HL-60 (cell line): Measurements from ENCODE around the gene TUBB4A.

ENCODE experiments used
- POLR2AphosphoS5 ChIP-seq: IDR thresholded peaks from 2 replicates; pipeline ENCODE4 v1.6.1; 2012; ENCODE audit warnings: low read depth
- SPI1 ChIP-seq: IDR thresholded peaks from 2 replicates; pipeline ENCODE4 v1.6.1; 2012; ENCODE audit warnings: low read depth, mild to moderate bottlenecking, borderline replicate concordance
- TF ChIP-seq, protein P1 (sequence below): IDR thresholded peaks from one replicate; pipeline ENCODE4 v1.5.1; 2011; ENCODE audit warnings: low read length, control low read depth, inconsistent platforms; ENCODE audit not compliant: insufficient read depth
- TF ChIP-seq, protein P2 (sequence below): IDR thresholded peaks from 2 replicates; pipeline ENCODE4 v1.6.1; 2012; ENCODE audit warnings: low read depth; ENCODE audit not compliant: insufficient replicate concordance

DNA sequence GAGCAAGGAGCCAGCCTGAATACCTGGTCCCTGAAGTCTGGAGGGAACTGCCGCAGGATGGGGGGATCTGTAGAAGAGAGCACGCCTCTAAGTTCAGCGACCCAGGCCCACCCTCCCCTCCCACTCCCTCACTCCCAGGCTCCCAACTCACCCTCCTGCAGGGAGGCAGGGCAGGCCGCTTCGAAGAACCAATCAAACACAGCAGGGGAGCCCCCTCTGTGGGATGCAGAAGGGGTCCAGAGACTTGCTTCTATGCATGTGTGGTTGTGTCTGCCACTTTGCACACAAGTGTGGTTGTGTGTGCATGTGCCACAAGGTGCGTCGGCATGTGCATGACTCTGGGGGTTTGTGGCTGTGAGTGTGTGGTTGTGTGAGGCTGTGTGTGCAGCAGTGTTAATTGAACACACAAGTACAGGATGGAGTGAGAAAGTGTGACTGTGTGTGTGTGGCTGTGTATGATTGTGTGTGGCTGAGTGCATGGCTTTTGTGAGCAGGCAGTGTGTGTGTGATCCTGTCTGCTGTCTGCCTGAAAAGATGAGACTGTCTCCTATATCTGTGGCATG lies 22.2 kb downstream of the TUBB4A start:
- TF ChIP-seq, protein P1, sequence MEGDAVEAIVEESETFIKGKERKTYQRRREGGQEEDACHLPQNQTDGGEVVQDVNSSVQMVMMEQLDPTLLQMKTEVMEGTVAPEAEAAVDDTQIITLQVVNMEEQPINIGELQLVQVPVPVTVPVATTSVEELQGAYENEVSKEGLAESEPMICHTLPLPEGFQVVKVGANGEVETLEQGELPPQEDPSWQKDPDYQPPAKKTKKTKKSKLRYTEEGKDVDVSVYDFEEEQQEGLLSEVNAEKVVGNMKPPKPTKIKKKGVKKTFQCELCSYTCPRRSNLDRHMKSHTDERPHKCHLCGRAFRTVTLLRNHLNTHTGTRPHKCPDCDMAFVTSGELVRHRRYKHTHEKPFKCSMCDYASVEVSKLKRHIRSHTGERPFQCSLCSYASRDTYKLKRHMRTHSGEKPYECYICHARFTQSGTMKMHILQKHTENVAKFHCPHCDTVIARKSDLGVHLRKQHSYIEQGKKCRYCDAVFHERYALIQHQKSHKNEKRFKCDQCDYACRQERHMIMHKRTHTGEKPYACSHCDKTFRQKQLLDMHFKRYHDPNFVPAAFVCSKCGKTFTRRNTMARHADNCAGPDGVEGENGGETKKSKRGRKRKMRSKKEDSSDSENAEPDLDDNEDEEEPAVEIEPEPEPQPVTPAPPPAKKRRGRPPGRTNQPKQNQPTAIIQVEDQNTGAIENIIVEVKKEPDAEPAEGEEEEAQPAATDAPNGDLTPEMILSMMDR: no peak
- TF ChIP-seq POLR2AphosphoS5 (no peak), SPI1 (no peak)
- TF ChIP-seq, protein P2, sequence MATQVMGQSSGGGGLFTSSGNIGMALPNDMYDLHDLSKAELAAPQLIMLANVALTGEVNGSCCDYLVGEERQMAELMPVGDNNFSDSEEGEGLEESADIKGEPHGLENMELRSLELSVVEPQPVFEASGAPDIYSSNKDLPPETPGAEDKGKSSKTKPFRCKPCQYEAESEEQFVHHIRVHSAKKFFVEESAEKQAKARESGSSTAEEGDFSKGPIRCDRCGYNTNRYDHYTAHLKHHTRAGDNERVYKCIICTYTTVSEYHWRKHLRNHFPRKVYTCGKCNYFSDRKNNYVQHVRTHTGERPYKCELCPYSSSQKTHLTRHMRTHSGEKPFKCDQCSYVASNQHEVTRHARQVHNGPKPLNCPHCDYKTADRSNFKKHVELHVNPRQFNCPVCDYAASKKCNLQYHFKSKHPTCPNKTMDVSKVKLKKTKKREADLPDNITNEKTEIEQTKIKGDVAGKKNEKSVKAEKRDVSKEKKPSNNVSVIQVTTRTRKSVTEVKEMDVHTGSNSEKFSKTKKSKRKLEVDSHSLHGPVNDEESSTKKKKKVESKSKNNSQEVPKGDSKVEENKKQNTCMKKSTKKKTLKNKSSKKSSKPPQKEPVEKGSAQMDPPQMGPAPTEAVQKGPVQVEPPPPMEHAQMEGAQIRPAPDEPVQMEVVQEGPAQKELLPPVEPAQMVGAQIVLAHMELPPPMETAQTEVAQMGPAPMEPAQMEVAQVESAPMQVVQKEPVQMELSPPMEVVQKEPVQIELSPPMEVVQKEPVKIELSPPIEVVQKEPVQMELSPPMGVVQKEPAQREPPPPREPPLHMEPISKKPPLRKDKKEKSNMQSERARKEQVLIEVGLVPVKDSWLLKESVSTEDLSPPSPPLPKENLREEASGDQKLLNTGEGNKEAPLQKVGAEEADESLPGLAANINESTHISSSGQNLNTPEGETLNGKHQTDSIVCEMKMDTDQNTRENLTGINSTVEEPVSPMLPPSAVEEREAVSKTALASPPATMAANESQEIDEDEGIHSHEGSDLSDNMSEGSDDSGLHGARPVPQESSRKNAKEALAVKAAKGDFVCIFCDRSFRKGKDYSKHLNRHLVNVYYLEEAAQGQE: no peak
